GM12872 (cell line): Measurements from ENCODE around the gene SYPL2.

Source experiments
- TF ChIP-seq, protein P1 (sequence below): IDR thresholded peaks from 3 replicates; pipeline ENCODE4 v1.5.1; 2011; ENCODE audit warnings: low read depth, mild to moderate bottlenecking, low read length, moderate library complexity; ENCODE audit not compliant: insufficient read depth

SYPL2 gene

DNA sequence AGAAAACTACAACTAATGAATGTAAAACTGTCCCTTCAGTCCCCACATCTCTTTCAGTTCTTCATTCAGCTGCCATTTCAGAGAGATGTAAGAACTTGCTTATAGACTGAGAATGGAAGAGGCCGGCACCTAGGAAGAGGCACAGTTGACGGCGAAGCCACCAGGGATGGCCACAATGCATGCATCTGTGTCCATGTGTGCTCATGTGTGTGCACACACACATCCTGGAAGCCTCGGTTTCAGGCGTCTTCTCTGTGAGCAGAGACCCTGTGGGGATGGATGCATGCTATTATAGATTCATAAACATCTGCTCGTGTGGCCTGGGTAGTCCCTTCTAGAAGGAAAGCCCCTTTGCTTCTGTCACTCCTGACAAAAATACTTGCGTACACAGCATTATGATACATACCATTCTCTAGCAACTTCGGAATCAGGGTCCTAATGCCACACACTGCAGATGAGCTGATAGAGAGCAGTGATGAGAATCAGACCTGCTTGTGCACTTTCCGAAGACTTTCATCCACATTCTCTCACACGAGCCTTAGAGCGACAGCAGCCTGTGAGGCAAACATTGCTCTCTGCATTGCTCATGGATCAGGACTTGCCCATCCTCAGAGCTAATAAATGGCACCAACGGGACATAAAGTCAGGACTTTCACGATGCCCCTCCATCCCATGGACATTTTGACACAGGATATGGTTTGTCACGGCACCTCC is 60.9 kb downstream of the SYPL2 start:
- TF ChIP-seq, protein P1, sequence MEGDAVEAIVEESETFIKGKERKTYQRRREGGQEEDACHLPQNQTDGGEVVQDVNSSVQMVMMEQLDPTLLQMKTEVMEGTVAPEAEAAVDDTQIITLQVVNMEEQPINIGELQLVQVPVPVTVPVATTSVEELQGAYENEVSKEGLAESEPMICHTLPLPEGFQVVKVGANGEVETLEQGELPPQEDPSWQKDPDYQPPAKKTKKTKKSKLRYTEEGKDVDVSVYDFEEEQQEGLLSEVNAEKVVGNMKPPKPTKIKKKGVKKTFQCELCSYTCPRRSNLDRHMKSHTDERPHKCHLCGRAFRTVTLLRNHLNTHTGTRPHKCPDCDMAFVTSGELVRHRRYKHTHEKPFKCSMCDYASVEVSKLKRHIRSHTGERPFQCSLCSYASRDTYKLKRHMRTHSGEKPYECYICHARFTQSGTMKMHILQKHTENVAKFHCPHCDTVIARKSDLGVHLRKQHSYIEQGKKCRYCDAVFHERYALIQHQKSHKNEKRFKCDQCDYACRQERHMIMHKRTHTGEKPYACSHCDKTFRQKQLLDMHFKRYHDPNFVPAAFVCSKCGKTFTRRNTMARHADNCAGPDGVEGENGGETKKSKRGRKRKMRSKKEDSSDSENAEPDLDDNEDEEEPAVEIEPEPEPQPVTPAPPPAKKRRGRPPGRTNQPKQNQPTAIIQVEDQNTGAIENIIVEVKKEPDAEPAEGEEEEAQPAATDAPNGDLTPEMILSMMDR, result no peak

DNA sequence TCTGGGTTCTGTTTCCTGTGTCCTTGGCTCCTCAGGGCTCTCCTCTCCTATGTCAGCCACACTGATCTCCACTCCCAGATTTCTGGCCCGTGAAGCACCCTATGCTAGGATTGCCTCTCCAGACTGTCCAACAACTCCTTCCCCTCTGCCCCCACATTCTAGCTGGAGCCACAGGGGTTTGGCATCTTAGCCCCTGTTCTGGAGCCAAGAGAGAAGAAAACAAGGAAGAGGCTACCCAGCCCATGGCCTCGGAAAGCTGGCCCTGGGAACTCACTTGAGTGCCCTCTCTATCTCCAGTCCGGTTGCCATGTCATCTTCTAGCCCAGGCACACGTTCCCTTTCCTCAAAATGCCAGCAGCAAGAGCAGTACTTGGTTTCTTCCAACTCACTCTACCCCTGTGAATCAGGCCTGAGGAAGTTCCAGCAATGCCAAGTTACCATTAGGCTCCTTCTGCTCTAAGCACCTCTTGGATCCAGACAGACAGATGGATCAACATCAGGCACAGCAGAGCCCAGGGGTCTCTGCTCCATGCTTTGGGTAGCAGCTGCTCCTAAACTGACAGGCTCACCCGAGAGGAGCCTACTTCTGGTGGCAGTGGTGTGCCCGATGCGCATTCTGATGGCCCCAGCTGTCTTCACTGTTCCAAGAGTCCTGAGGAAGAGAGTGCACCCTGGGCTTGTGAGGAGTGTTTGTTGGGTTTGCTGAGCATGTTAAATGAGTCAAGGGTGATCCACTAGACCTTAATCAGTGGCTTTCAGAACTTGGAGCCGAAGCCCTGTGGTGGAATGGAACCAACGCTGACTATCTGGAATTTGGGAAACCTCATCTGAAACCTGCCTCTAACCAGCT is 61.7 kb downstream of the SYPL2 start:
- TF ChIP-seq, protein P1, result no peak

DNA sequence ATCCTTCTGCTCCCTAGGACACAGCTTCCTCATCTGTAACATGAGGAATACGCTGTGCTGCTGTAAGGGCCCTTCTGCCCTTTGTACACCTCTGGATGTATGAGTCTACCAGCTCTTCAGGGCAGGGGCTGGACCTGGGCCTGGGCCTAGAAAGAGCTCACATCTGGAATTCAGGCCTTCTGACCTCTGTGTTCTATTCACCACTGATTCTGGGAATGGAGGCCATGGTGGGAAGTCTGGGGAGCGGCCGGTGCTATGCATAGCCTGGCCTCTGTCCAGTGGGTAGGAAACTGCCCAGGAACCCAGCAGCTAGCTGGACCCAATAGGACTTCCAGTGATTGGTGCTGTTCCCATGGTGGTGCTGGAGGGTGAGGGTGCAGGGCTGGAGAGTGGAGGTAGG is 62.4 kb downstream of the SYPL2 start:
- TF ChIP-seq, protein P1, result no peak

DNA sequence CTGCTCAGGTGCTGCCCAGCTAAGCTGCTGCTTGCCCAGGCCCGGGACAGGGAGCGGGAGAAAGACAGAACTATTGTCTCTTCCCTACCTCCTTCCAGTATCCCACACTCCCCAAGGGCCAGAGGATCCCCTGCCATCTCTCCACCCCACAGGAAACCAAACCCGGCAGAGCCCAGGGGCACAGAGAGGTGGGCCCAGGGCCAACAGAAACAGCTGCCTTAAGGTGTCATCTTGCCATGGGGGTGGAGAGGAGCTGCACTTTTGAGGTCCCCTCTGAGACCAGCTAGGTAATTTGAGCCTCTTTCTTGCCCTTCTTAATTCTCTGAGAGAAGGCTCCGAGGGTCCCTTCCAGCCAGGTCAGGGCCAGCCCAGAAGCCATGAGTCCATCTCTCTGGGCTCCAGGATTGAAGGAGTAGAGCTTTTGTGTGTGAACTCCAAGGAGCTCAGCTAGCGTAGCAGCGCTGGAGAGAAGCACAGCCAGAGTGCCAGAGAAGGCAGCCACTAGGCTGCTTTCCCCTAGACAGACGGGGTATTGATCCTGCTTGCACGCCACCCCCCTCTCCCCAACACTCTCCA is 63.6 kb downstream of the SYPL2 start:
- TF ChIP-seq, protein P1, result no peak

DNA sequence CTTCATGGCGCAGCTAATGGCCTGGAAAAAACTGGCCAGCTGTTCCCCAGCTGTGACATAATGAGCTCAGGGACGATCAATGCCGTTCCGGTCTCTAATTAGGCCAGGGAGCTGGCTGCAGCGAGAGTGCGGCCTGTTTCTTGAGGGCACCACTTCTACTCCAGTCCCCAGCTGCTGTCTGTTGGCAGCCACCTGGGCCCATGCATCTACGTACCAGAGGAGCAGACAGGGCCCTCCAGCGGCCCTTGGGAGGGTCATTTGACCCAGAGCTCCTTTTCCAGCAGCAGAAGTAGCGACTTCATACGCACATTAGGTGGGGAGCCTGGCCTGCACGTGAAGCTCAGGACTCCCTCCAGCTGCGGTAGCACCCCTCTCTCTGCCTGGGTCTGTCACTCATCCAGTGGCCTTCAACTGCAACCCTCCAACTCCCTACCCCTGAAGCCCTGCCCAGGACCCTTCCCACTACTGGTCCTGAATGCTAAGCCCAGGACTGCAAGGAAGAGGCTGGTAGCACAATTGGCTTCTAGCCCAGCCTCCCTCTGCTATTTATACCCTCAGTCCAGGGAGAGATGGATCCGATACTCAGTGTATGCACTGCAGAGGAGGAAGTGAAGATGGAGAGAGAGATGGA is 64.2 kb downstream of the SYPL2 start:
- TF ChIP-seq, protein P1, result no peak

DNA sequence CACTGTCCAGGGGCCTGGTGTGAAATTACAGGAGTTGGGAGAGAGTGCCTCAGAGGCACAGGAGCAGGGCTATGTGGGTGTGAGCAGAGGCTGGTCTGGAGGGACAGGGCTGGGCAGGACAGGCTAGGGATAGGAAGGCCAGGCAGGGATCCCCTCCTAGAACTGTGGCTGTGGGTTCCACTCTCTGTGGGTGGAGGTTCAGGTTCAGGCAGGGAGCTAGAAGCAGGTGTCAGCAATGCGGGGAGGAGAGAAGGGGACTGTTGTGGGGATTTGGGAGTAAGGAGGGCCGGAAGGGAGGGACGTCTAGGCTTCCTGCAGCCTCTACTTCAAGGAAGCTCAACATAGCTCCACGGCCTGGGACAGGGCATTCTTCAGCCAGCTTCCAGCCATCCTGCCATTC is 65.0 kb downstream of the SYPL2 start:
- TF ChIP-seq, protein P1, result no peak
